ENCODE results near the gene NPHP1.
"Not testable (repeated sequence)": the region's sequence is repeated elsewhere in the genome, so short reads cannot be mapped to it uniquely, and the experiment has no call there.

The NPHP1 gene

GRCh38 chr2:110103061-110103961 is 101.5 kb downstream of the NPHP1 start:
- no peak for DNase-seq (ENCODE audit: low spot score)

- peak; percentile 63 for DNase-seq (ENCODE audit: low spot score)
Measured at GRCh38 chr2:110101901-110102803, 102.7 kb downstream of the NPHP1 start.

GRCh38 chr2:110101280-110101844 is 103.5 kb downstream of the NPHP1 start:
- DNase-seq (ENCODE audit: low spot score), result peak; percentile 98

- not testable (repeated sequence) for DNase-seq (ENCODE audit: low spot score)
Measured at GRCh38 chr2:110100880-110101279, 103.9 kb downstream of the NPHP1 start.

- DNase-seq (ENCODE audit: low spot score), result no peak
Measured at GRCh38 chr2:110100480-110100879, 104.3 kb downstream of the NPHP1 start.

- no peak for DNase-seq (ENCODE audit: low spot score)
Measured at GRCh38 chr2:110099471-110100225, 105.2 kb downstream of the NPHP1 start.

DNA sequence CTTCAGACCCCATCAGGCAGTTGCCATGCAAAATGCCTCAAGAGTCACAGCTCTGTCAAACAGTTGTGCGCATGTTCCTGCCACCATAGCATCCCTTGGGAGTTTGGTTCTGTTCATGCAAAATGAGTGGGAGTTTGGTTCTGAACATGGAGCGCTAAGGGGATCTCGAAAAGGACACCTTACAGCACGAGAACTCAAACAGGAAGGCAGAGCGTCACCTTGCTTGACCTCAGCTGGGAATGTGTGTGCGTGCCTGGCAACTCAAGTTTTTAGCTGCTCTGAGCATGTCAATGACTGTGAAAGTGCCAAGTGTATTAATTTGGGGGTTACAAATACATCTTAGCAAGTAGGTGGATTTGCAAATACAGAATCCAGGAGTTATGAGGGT is 105.8 kb downstream of the NPHP1 start:
- DNase-seq (ENCODE audit: low spot score), result no peak

- no peak for DNase-seq (ENCODE audit: low spot score)
Measured at GRCh38 chr2:110097506-110098220, 107.2 kb downstream of the NPHP1 start.

GRCh38 chr2:110095994-110096633 is 108.7 kb downstream of the NPHP1 start:
- DNase-seq (ENCODE audit: low spot score), result no peak

GRCh38 chr2:110094884-110095534 is 109.8 kb downstream of the NPHP1 start:
- not testable (repeated sequence) for DNase-seq (ENCODE audit: low spot score)

DNA sequence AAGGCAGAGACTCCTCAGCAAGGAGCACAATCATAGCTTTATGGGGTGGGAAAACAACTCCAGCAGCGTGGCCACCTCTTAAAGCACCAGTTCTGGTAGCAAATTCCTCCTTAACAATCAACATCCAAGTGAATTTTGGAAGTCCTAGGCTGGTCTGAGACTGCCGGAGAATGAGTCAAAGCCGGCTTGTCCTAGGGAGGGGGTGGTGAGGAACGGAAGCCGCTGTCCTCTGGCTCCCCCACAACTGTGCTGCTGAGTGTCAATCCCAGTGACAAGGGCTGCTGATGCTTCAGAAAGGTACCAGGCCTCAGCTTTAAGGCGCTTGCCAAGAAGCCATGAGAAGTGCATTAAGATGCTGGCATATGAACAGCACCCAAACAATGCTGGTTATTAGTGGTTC is 110.9 kb downstream of the NPHP1 start:
- DNase-seq (ENCODE audit: low spot score), result not testable (repeated sequence)

- DNase-seq (ENCODE audit: low spot score), result not testable (repeated sequence)
Measured at GRCh38 chr2:110090164-110090563, 114.6 kb downstream of the NPHP1 start.

DNA sequence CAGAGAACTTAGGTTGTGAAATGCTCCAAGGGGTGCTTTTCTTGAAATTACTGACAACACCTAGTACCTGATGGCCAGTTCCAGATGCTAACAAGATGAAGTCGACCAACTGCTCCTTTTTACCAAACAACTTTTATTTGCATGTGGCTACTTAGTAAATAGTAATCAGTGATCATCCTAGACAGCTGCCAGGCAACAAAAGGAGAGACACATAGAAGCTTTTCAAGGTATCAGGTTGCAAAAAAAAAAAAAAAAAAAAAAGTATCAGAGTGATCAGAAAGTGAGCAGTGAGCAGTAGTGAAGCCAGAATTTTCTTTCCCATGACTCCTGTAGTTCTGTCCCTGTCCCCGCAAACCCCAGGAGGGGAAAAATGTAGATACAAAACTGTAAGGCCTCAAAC is 121.1 kb downstream of the NPHP1 start:
- not testable (repeated sequence) for DNase-seq (ENCODE audit: low spot score)

- DNase-seq (ENCODE audit: low spot score), result not testable (repeated sequence)
Measured at GRCh38 chr2:110083162-110083561, 121.7 kb downstream of the NPHP1 start.

DNA sequence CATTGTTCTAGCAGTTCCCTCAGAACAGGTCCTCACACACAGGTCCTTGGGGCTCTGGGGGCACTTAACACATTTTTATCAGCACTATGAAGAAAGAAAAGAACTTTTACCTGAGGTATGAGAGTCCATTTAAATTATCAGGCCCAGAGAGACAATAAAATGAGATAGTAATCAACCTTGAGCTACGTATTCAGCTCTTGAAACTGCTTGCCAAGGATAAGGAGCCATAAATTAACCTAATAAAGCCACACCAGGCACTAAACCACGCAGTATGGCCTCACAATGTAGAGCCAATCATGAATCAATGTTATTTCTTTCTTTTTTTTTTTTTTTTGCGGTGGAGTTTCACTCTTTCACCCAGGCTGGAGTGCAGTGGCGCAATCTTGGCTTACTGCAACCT is 126.7 kb downstream of the NPHP1 start:
- DNase-seq (ENCODE audit: low spot score), result not testable (repeated sequence)

DNA sequence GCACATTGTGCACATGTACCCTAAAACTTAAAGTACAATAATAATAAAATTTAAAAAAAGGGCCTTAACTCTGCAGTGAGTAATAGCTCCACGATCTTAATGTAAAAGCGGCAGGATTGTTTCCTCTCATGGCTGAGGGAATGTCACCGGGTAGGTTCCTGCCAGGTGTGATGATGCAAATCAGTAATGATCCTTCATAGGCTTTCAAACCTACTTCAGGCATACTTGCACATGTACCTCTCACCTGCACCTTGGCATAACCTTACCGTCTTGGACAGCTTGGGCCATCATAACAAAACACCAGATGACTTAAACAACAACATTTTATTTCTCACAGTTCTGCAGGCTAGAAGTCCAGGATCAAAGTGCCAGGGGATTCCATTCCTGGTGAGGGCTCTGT is 128.9 kb downstream of the NPHP1 start:
- not testable (repeated sequence) for DNase-seq (ENCODE audit: low spot score)

All from RKO (cell line).